ENCODE results near the gene AIFM2.

- no peak for TF ChIP-seq ZNF696 (CRISPR knock-in tag; conservative IDR thresholded peaks at IDR 0.05)
- TF ChIP-seq ZNF778 (CRISPR knock-in tag; IDR thresholded peaks at IDR 0.05): no peak
- no peak for TF ChIP-seq TSHZ1 (CRISPR knock-in tag; IDR thresholded peaks at IDR 0.05)
- TF ChIP-seq ZNF780A (CRISPR knock-in tag; IDR thresholded peaks at IDR 0.05): no peak
- TF ChIP-seq SP1 (CRISPR knock-in tag; IDR thresholded peaks at IDR 0.05): no peak
- no peak for TF ChIP-seq E4F1 (CRISPR knock-in tag; IDR thresholded peaks at IDR 0.05; ENCODE audit: borderline replicate concordance)
- TF ChIP-seq RCOR1 (IDR thresholded peaks at IDR 0.05; ENCODE audit: borderline replicate concordance in 1 of 2, low read depth in 2 of 2, low read length in 2 of 2): no peak
- no peak for TF ChIP-seq GTF3C2 (IDR thresholded peaks at IDR 0.05; ENCODE audit: borderline replicate concordance, extremely low read depth, insufficient read length)
- no peak for TF ChIP-seq KDM4B (IDR thresholded peaks at IDR 0.05; ENCODE audit: borderline replicate concordance in 2 of 2, low read depth in 1 of 2)
- no peak for TF ChIP-seq FOXK1 (CRISPR knock-in tag; IDR thresholded peaks at IDR 0.05; ENCODE audit: borderline replicate concordance)
- no peak for TF ChIP-seq TGIF2 (CRISPR knock-in tag; IDR thresholded peaks at IDR 0.05)
- no peak for TF ChIP-seq POLR2AphosphoS5 (IDR thresholded peaks at IDR 0.05; ENCODE audit: control insufficient read depth, insufficient read depth, low read depth, low read length)
- TF ChIP-seq ZNF830 (CRISPR knock-in tag; IDR thresholded peaks at IDR 0.05): no peak
Observed at GRCh38 chr10:70146489-70147258, 14.0 kb upstream of the AIFM2 start, which contains the start of gene TYSND1.
